Measurements from ENCODE around the gene YBEY.

YBEY gene

DNA sequence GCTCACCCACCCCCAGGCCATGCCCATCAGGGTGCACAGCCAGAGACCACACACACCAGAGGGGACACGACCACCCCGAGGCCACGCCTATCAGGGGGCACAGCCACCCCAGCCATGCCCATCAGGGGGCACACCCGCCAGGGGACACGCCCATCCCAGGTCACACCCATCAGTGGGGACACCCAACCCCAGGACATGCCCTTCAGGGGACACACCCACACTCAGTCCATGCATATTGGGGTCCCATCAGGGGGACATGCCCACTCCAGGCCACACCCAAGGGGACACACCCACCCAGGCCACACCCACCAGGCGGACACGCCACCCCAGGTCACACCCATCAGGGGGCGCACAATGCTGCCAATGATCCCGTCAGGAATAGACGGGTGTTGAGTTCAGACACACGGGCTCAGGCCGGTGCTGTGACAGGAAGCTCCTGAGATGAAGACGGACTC is 21.4 kb upstream of the YBEY start:
- H3K4me3 ChIP-seq (ENCODE audit: low read depth, low read length), result no peak overlapping the region
- TF ChIP-seq, protein P1, sequence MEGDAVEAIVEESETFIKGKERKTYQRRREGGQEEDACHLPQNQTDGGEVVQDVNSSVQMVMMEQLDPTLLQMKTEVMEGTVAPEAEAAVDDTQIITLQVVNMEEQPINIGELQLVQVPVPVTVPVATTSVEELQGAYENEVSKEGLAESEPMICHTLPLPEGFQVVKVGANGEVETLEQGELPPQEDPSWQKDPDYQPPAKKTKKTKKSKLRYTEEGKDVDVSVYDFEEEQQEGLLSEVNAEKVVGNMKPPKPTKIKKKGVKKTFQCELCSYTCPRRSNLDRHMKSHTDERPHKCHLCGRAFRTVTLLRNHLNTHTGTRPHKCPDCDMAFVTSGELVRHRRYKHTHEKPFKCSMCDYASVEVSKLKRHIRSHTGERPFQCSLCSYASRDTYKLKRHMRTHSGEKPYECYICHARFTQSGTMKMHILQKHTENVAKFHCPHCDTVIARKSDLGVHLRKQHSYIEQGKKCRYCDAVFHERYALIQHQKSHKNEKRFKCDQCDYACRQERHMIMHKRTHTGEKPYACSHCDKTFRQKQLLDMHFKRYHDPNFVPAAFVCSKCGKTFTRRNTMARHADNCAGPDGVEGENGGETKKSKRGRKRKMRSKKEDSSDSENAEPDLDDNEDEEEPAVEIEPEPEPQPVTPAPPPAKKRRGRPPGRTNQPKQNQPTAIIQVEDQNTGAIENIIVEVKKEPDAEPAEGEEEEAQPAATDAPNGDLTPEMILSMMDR (IDR thresholded peaks at IDR 0.05; ENCODE audit: borderline replicate concordance, insufficient read depth, low read depth, low read length), result no peak

DNA sequence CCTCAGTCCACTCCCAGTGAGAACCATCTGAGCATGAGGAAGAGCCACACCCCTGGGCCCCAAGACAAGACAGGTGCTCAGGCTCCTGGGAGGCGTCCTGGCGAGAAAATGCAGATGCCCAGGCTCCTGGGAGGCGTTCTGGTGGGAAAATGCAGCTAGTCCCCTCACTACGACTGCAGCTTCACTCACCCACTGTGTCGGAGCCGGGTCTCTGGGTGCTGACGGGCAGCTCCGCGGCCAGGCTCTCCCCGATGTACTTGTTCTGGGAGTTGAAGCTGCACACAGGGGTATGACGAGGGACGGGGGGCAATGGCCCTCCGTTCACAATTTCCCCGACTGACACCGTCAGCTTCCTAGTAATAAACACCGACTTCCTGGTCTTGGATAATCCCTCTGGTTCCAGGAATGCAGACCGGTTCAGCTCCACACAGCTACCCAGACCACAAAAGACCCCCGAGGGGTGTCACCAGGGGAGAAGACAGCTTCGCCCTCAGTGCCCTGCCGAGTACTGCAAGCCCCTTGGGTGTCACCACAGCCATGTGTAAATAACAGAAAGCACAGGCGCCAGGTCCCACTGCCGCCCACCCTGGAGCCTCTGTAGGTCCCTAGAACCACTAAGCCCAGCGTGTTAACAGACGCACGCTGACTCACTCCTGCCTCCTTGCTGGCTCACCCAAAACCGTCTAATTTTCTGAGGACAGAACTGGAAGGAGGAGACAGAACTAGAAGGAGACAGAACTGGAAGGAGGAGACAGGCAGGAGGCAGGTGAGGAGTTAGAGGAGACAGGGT is 20.2 kb upstream of the YBEY start:
- H3K4me3 ChIP-seq (ENCODE audit: low read depth, low read length), result no peak overlapping the region
- TF ChIP-seq, protein P1 (IDR thresholded peaks at IDR 0.05; ENCODE audit: borderline replicate concordance, insufficient read depth, low read depth, low read length), result no peak

DNA sequence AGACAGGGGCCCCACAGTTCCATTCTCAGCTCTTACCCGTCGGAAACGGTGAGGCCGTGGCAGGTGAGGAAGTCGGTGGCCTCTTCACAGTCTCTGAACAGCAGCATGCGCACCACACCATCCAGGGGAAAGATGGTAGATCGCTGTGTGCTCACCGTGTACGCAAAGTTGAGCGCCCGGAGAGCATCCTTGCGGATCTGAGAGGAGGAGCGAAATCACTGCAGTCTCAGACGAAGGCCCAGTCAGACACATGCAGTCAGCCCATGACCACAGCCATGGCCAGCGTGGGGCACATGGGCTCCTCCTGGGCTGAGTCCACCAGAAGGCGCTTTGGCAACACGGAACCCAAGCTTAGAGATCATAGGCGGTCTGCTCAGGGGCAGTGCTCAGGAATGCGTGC is 19.2 kb upstream of the YBEY start:
- no peak overlapping the region for H3K4me3 ChIP-seq (ENCODE audit: low read depth, low read length)
- TF ChIP-seq, protein P1 (IDR thresholded peaks at IDR 0.05; ENCODE audit: borderline replicate concordance, insufficient read depth, low read depth, low read length), result no peak

DNA sequence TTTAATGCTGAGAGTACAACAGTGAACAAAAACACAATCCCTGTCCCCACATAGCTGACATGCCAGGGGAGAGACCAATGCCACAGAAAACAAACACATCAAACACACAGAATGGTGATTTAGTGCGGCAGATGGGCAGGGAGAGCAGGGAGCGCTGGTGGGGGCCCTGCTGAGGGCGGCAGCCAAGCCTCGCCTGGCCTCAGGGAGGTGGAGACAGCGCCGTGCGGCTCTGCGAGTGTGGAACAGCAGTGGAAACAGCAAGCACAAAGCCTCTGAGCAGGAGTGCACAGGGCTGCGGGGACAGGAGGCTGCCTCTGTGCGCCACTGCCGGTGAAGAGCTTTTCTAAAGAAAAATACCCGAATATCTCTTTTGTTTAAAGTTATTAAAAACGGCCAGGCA is 17.8 kb upstream of the YBEY start:
- H3K4me3 ChIP-seq (ENCODE audit: low read depth, low read length), result no peak overlapping the region
- TF ChIP-seq, protein P1 (IDR thresholded peaks at IDR 0.05; ENCODE audit: borderline replicate concordance, insufficient read depth, low read depth, low read length), result no peak

DNA sequence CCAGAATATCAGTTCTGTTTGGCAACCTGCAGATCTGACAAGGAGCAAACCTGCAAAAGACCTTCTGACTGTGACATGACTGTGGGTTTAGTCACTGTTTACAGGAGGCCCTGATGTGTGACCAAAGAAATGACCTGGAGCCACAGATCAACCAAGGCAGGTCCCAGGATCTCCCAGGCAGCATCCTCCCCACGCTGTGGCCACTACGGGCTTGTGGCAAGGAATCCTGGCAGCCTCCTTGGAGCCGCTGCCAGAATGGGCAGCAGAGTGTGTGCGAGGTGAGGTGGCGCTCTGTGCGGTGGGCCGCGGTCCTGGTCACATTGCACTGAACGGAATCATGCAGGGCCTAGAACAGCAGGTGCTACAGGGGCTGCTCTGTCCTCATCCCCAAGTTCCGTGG is 16.7 kb upstream of the YBEY start:
- TF ChIP-seq, protein P1 (IDR thresholded peaks at IDR 0.05; ENCODE audit: borderline replicate concordance, insufficient read depth, low read depth, low read length), result no peak
- no peak overlapping the region for H3K4me3 ChIP-seq (ENCODE audit: low read depth, low read length)

DNA sequence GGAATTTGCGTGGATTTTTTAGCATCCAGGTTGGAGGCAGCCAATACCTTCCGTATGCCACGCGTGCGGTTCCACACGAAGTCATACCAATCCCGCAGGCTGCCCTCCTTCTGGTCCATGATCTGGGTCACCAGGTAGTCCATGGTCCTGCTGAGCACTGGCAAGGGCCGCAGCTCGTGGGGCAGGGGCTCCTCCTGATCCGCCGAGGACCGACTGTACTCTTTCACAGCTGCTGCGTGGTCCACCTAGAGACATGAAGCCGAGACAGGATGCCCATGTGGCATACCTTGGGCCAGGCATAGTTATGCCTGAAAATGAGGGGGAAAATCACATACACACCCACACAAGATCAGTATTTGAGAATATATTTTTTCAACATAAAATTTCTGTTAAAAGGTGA is 12.8 kb upstream of the YBEY start:
- H3K4me3 ChIP-seq (ENCODE audit: low read depth, low read length), result no peak overlapping the region
- TF ChIP-seq, protein P1 (IDR thresholded peaks at IDR 0.05; ENCODE audit: borderline replicate concordance, insufficient read depth, low read depth, low read length), result no peak

DNA sequence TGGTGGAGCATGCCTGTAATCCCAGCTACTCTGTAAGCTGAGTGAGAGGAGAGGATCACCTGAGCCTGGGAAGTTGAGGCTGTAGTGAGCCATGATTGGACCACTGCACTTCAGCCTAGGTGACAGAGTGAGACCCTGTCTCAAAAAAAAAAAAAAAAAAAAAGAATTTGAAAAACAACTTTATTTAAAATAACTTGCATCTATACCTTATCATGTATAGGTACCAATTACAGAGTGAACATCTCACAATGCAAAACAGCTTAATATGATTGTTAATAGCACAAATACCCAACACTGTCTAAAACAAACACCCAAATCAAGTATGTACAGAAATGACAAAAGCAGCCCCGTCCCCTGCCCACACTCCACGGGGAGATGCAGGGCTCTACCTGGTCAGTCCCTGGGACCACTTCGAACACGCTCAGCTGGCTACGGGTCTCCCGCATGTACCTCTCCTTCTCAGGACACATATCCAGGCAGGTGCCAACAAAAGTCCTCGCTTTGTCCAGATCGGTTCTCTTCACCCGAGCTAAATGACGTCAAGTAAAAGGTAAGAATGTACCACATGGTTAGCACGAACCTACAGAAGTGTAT is 11.2 kb upstream of the YBEY start:
- TF ChIP-seq, protein P1 (IDR thresholded peaks at IDR 0.05; ENCODE audit: borderline replicate concordance, insufficient read depth, low read depth, low read length), result no peak
- H3K4me3 ChIP-seq (ENCODE audit: low read depth, low read length), result no peak overlapping the region

All from GM12875 (cell line).